ENCODE data around the gene NR5A1. TPM values are rescaled to one million over a fixed set of nuclear protein-coding genes. Genes with fewer than 3 reads are reported as not detected.

The NR5A1 gene
- total RNA-seq, 4 donors from 2014 or later = not detected

GRCh38 chr9:124456341-124457078 lies 50.7 kb downstream of the NR5A1 start:
- no peak overlapping the region for H3K27ac ChIP-seq
- TF ChIP-seq POLR2A (IDR thresholded peaks at IDR 0.05) (no peak), CTCF (IDR thresholded peaks at IDR 0.05) (no peak)
- H3K4me3 ChIP-seq = no peak overlapping the region
- peaks cover 2 to 44% (median 6%) of the 10 kb centered on the region in 4 donors for H3K27me3 ChIP-seq
- WGBS, 2 donors = 73 to 80% methylated on average over 13 of the region's 15 CpGs
- intact Hi-C loops (cut with DNase I) = no loop called here
- no peak for DNase-seq
- no peaks in the 10 kb centered on the region for H3K36me3 ChIP-seq
- H3K4me1 ChIP-seq = peaks cover 0 to 21% (median 7%) of the 10 kb centered on the region in 3 donors
- no peaks in the 10 kb centered on the region for H3K9me3 ChIP-seq

DNA sequence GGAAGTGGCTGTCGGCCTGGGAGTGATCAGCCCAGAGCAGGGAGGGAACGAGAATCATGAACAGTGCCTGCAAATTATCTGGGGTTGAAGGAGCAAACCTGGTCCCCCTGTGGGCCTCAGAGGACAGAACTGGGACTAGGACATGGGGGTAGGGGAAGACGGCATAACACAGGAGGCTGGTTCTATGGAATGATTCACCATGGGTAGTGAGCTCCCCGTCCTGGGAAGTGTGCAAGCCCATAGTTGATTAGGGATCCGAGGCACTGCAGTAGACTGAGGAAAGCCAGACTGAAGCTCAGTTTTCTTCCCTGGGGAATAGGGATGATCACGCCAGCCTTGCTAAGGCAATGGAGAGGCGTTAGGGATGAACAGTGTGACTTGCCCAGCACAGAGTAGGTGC lies 51.4 kb downstream of the NR5A1 start:
- Histone ChIP-seq H3K4me1 (peaks cover 0 to 27% (median 10%) of the 10 kb centered on the region in 3 donors), H3K27ac (no peak overlapping the region), H3K36me3 (no peaks in the 10 kb centered on the region), H3K4me3 (no peak overlapping the region), H3K27me3 (peaks cover 2 to 50% (median 6%) of the 10 kb centered on the region in 4 donors), H3K9me3 (no peaks in the 10 kb centered on the region)
- WGBS, 2 donors = 72 to 88% methylated on average over 5 to 7 of the region's 7 CpGs
- intact Hi-C loops (cut with DNase I) = no loop called here
- no peak for DNase-seq
- no peak for TF ChIP-seq POLR2A (IDR thresholded peaks at IDR 0.05)
- no peak for TF ChIP-seq CTCF (IDR thresholded peaks at IDR 0.05)

DNA sequence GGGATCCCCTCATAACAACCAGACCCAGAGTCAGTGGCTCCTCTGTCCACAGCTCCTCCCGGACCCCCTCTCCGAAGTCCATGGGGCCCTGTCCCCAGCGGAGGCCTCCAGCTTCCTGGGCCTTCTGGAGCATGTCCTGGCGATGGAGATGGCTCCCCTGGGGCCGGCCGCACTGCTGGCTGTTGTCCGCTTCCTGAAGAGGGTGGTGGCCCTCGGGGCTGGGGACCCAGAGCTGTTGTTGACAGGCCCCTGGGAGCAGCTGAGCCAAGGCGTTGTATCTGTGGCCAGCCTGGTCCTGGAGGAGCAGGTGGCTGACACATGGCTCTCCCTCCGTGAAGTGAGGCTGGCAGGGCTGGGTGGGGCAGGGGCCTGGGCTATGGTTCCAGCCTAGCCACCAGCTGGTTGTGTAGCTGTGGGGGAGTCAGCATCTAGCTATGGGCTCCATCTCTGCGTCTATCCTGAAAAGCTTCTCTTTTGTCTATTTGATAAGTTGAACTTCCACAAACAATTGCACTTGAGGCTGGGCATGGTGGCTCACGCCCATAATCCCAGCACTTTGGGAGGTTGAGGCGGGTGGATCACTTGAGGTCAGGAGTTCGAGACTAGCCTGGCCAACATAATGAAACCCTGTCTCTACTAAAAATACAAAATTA lies 52.3 kb downstream of the NR5A1 start:
- intact Hi-C loops (cut with DNase I) = no loop called here
- no peaks in the 10 kb centered on the region for H3K36me3 ChIP-seq
- no peak overlapping the region for H3K27ac ChIP-seq
- H3K27me3 ChIP-seq = peaks cover 2 to 60% (median 6%) of the 10 kb centered on the region in 4 donors
- WGBS, 2 donors = 81% methylated on average over 3 of the region's 14 CpGs; no CpG with 5 or more reads in 1 of the 2 donors
- TF ChIP-seq POLR2A (IDR thresholded peaks at IDR 0.05) (no peak), CTCF (IDR thresholded peaks at IDR 0.05) (no peak)
- no peak for DNase-seq
- H3K4me3 ChIP-seq = no peak overlapping the region
- no peaks in the 10 kb centered on the region for H3K9me3 ChIP-seq
- peaks cover 0 to 35% (median 11%) of the 10 kb centered on the region in 3 donors for H3K4me1 ChIP-seq

DNA sequence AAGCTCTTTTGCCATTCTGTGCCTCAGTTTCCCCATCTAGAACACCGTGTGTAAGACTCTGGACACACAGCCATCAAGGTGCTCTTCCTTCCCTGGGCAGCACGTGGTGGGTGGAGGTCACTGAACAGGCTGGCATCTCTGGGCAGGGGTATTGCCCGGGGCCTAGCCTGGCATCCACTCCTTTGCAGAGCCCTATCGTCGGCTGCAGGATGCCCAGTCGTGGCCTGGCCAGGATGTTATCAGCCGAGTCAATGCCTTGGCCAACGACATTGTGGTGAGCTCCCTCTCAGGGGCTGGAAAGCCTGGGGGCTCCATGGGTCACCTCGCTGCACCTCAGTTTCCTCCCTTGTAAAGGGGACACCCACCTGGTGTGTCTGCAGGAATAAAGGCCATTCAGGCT lies 52.9 kb downstream of the NR5A1 start:
- Histone ChIP-seq H3K4me3 (no peak overlapping the region), H3K27ac (no peak overlapping the region), H3K4me1 (peaks cover 0 to 35% (median 11%) of the 10 kb centered on the region in 3 donors), H3K36me3 (no peaks in the 10 kb centered on the region), H3K27me3 (peaks cover 2 to 66% (median 6%) of the 10 kb centered on the region in 4 donors), H3K9me3 (no peaks in the 10 kb centered on the region)
- DNase-seq = no peak
- intact Hi-C loops (cut with DNase I) = no loop called here
- TF ChIP-seq CTCF (IDR thresholded peaks at IDR 0.05) (no peak), POLR2A (IDR thresholded peaks at IDR 0.05) (no peak)
- WGBS, 2 donors = 70 to 93% methylated on average over 2 of the region's 9 CpGs

DNA sequence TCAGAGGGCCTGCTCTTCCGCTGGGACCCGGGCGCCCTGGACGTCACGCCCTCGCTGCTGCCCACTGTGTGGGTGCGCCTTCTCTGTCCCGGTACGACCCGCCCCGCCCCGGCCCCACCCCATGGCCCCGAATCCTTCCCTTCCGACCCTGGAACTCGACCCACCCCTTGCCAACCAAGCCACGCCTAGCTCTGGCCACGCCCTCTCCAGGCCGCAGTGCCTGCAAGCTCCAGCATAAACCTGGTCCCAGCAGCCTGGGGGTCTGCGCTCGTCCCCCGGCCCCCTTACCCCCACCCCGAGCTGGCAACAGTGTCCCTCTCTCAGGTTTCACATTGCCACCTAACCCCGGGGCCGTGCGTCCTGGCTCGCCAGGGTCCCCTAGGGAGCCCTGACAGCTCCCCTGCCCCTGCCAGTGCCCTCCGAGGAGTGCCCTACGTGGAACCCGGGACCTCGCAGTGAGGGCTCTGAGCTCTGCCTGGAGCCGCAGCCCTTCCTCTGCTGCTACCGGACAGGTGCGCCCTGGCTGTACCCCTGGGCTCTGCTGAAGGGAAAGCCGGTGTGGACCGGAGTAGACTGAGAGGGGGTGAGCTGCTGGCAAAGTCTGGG lies 53.5 kb downstream of the NR5A1 start:
- intact Hi-C loops (cut with DNase I) = no loop called here
- Histone ChIP-seq H3K36me3 (no peaks in the 10 kb centered on the region), H3K27ac (no peak overlapping the region), H3K9me3 (no peaks in the 10 kb centered on the region), H3K4me3 (peak overlapping the region; percentile 7 to 49 (median 30)), H3K4me1 (peaks cover 0 to 35% (median 11%) of the 10 kb centered on the region in 3 donors), H3K27me3 (peaks cover 2 to 69% (median 6%) of the 10 kb centered on the region in 4 donors)
- no peak for TF ChIP-seq POLR2A (IDR thresholded peaks at IDR 0.05)
- no peak for TF ChIP-seq CTCF (IDR thresholded peaks at IDR 0.05)
- DNase-seq = no peak
- 0 to 24% methylated on average over 1 to 26 of the region's 35 CpGs for WGBS, 2 donors
